K562 (cell line): ENCODE measurements around the gene FBXL3. TPM values are rescaled to one million over a fixed set of nuclear protein-coding genes. Genes with fewer than 3 reads are reported as not detected.
A peak's percentile ranks its signal among the peaks of the same experiment; 100 is the strongest.

Experiments used
- CBFA2T3 ChIP-seq: fragments of 450-650 bp; IDR thresholded peaks from 2 replicates; pipeline ENCODE4 v1.6.1; 2017
- CREB1 ChIP-seq, 2 experiments: sonication (generic) in 1 of 2; formaldehyde crosslinking in 1 of 2; IDR thresholded peaks; 2 replicates each; pipeline versions ENCODE4 v1.6.1 to v1.8.0; 2012 to 2022; ENCODE audit warnings: inconsistent platforms in 1 of 2, mild to moderate bottlenecking in 1 of 2, missing genetic modification reagents in 1 of 2, moderate library complexity in 1 of 2
- ELF1 ChIP-seq: fragments of 200-800 bp; sonication (Bioruptor generic); IDR thresholded peaks from 2 replicates; pipeline ENCODE4 v1.6.1; 2016; ENCODE audit warnings: missing genetic modification characterization, missing compliant biosample characterization
- HDAC1 ChIP-seq, 2 experiments: fragments of 450-650 bp; IDR thresholded peaks; 2 replicates each; pipeline ENCODE4 v1.6.1; 2016 to 2017; ENCODE audit warnings: inconsistent platforms in 1 of 2, mild to moderate bottlenecking in 1 of 2, moderate library complexity in 1 of 2
- HMG20B ChIP-seq: fragments of 250-450 bp; sonication (Bioruptor Pico); IDR thresholded peaks from 2 replicates; pipeline ENCODE4 v1.5.0; 2021; ENCODE audit warnings: mild to moderate bottlenecking
- HSF4 ChIP-seq: fragments of 250-450 bp; sonication (Bioruptor Pico); IDR thresholded peaks from 2 replicates; pipeline ENCODE4 v2.1.2; 2022; ENCODE audit warnings: mild to moderate bottlenecking, moderate library complexity, borderline replicate concordance
- JUND ChIP-seq, 2 experiments: IDR thresholded peaks; 2 replicates in 1 of 2; 3 replicates in 1 of 2; pipeline ENCODE4 v1.6.1; 2011; ENCODE audit warnings: borderline replicate concordance in 2 of 2, low read depth in 2 of 2, low read length in 2 of 2, improper control_type of control experiment in 1 of 2, missing biosample characterization in 1 of 2, missing genetic modification characterization in 1 of 2, missing genetic modification reagents in 1 of 2
- LARP7 ChIP-seq: fragments of 450-650 bp; IDR thresholded peaks from 2 replicates; pipeline ENCODE4 v1.6.1; 2016
- NFXL1 ChIP-seq: fragments of 450-650 bp; formaldehyde crosslinking; IDR thresholded peaks from 2 replicates; pipeline ENCODE4 v1.4.0; 2021; ENCODE audit warnings: mild to moderate bottlenecking
- NR1H2 ChIP-seq: sonication (generic); formaldehyde crosslinking; IDR thresholded peaks from 2 replicates; pipeline ENCODE4 v1.4.0; 2020; ENCODE audit warnings: mild to moderate bottlenecking, missing genetic modification reagents
- PHTF2 ChIP-seq: fragments of 250-450 bp; sonication (Bioruptor Pico); IDR thresholded peaks from 2 replicates; pipeline ENCODE4 v1.5.0; 2021; ENCODE audit warnings: mild to moderate bottlenecking
- POLR2AphosphoS5 ChIP-seq: IDR thresholded peaks from 2 replicates; pipeline ENCODE4 v1.6.1; 2011; ENCODE audit warnings: mild to moderate bottlenecking, low read depth, low read length, moderate library complexity; ENCODE audit not compliant: control insufficient read depth, insufficient read depth
- POLR2B ChIP-seq: fragments of 450-650 bp; IDR thresholded peaks from 2 replicates; pipeline ENCODE4 v1.6.1; 2018; ENCODE audit warnings: low read depth; ENCODE audit not compliant: partially characterized antibody
- RERE ChIP-seq: sonication (generic); formaldehyde crosslinking; IDR thresholded peaks from 2 replicates; pipeline ENCODE4 v1.8.0; 2023; ENCODE audit warnings: missing genetic modification reagents, mild to moderate bottlenecking, borderline replicate concordance
- TAF1 ChIP-seq: IDR thresholded peaks from 2 replicates; pipeline ENCODE4 v1.6.1; 2011; ENCODE audit warnings: mild to moderate bottlenecking, low read length, moderate library complexity; ENCODE audit not compliant: insufficient read depth, control insufficient read depth, severe bottlenecking; ENCODE audit errors: extremely low read depth
- TBL1XR1 ChIP-seq, 2 experiments: IDR thresholded peaks; 2 replicates each; pipeline ENCODE4 v1.6.1; 2012; ENCODE audit warnings: improper control_type of control experiment in 2 of 2, low read length in 2 of 2, mild to moderate bottlenecking in 1 of 2
- TEAD4 ChIP-seq, 2 experiments: sonication (generic) in 1 of 2; formaldehyde crosslinking in 1 of 2; IDR thresholded peaks; 2 replicates each; pipeline versions ENCODE4 v1.6.1 to v1.8.0; 2012 to 2022; ENCODE audit warnings: borderline replicate concordance in 1 of 2, inconsistent platforms in 1 of 2, low read length in 1 of 2, mild to moderate bottlenecking in 1 of 2, missing genetic modification reagents in 1 of 2
- THRA ChIP-seq: fragments of 450-650 bp; IDR thresholded peaks from 2 replicates; pipeline ENCODE4 v1.6.1; 2017; ENCODE audit warnings: mild to moderate bottlenecking, moderate library complexity
- XRCC3 ChIP-seq: fragments of 450-650 bp; IDR thresholded peaks from 2 replicates; pipeline ENCODE4 v1.6.1; 2017; ENCODE audit warnings: mild to moderate bottlenecking, moderate library complexity
- ZBTB7A ChIP-seq: IDR thresholded peaks from 2 replicates; pipeline ENCODE4 v1.6.1; 2011; ENCODE audit warnings: low read depth, mild to moderate bottlenecking, low read length, moderate library complexity, borderline replicate concordance; ENCODE audit not compliant: control insufficient read depth
- polyA plus RNA-seq, 8 experiments: library from polyadenylated mRNA; depleted of rRNA in 4 of 8; stranded (reverse) in 5 of 8; unstranded in 3 of 8; fragments of >200 nt; fragmentation: Nextera tagmentation in 2 of 8; fragmentation: Illumina TruSeq in 1 of 8; extraction: Ambion mirVana in 2 of 8; extraction: Trizol in 1 of 8; gene quantifications; 2 replicates each; pipeline versions ENCODE4 v1.2.1 to v1.2.3, GENCODE V29; 2011 to 2014; ENCODE audit warnings: inconsistent platforms in 1 of 8, missing spikeins in 1 of 8
- total RNA-seq, 7 experiments: library from RNA; depleted of rRNA in 6 of 7; stranded (reverse); fragments of >200 nt in 6 of 7; fragmentation: Illumina TruSeq in 2 of 7; extraction: Trizol in 2 of 7; gene quantifications; 2 replicates each; pipeline versions ENCODE4 v1.2.1 to v1.2.3, GENCODE V29; 2011 to 2021; ENCODE audit warnings: low replicate concordance in 1 of 7

Gene FBXL3
- total and polyA plus RNA-seq, 9 of the 15 experiments (the other 6 are each of a cell fraction or from before 2014, with no cell fraction given), result 3.8 to 16.4 (median 12.6) TPM

- TF ChIP-seq CREB1 (IDR thresholded peaks at IDR 0.05), result peak; percentile 98
- TF ChIP-seq CREB1 (CRISPR knock-in tag; IDR thresholded peaks at IDR 0.05), result peak; percentile 96
- TF ChIP-seq RERE, result no peak
- no peak for TF ChIP-seq PHTF2 (CRISPR knock-in tag)
- peak in 1 of 2 experiments; percentile 47; a peak in 2 of 4 replicates for TF ChIP-seq HDAC1 (IDR thresholded peaks at IDR 0.05)
- no peak for TF ChIP-seq NFXL1 (CRISPR knock-in tag)
- TF ChIP-seq NR1H2 (CRISPR knock-in tag), result no peak
- TF ChIP-seq POLR2AphosphoS5, result peak; percentile 60
- no peak for TF ChIP-seq CBFA2T3
- no peak for TF ChIP-seq THRA
- TF ChIP-seq LARP7, result no peak
- no peak for TF ChIP-seq XRCC3
- TF ChIP-seq HMG20B (CRISPR knock-in tag), result no peak
- no peak for TF ChIP-seq HSF4 (CRISPR knock-in tag)
- no peak for TF ChIP-seq JUND (IDR thresholded peaks at IDR 0.05; ENCODE audit: borderline replicate concordance, low read depth, low read length)
- TF ChIP-seq JUND (tag; IDR thresholded peaks at IDR 0.05; ENCODE audit: borderline replicate concordance, low read depth, low read length), result 0 out of 3 replicates have a peak, but pooled peaks have one; percentile 16
- peak in 1 of 2 experiments; percentile 56; a peak in 1 of 4 replicates for TF ChIP-seq TBL1XR1 (IDR thresholded peaks at IDR 0.05; ENCODE audit: low read length in 2 of 2)
- TF ChIP-seq ELF1 (tag), result peak; percentile 88
- TF ChIP-seq TAF1, result peak; percentile 82
- TF ChIP-seq ZBTB7A, result peak; percentile 24; the same call in 1 of the 2 replicates
- TF ChIP-seq TEAD4 (IDR thresholded peaks at IDR 0.05; ENCODE audit: low read length), result no peak
- no peak for TF ChIP-seq TEAD4 (CRISPR knock-in tag; IDR thresholded peaks at IDR 0.05; ENCODE audit: borderline replicate concordance)
- peak; percentile 74 for TF ChIP-seq POLR2B
Observed at GRCh38 chr13:76991796-76992547, 35.0 kb downstream of the FBXL3 start, which contains the start of gene CLN5 (continued).
